GM12878 (cell line): ENCODE data around the gene CLEC2B. TPM values are rescaled to one million over a fixed set of nuclear protein-coding genes. Genes with fewer than 3 reads are reported as not detected.

Source experiments
- ATAC-seq: fragments of 200-7000 bp; cut with Tn5 transposase; 3 replicates; pipeline ENCODE4 v1.9.1; 2020; ENCODE audit warnings: mild to moderate bottlenecking, moderate library complexity
- BruUV-seq: library from RNA; stranded (reverse); fragments of 400-500 nt; replicated peaks from 2 replicates; lab custom pipeline; 2021; lab: Mats Ljungman, UMichigan
- CTCF ChIA-PET: fragments of 300-600 bp; sonication (Branson Sonifier 250); formaldehyde crosslinking; extraction: SDS; loops from one replicate; lab custom pipeline; 2021; ENCODE audit warnings: inconsistent platforms; lab: Yijun Ruan, JAX
- POLR2A ChIA-PET: fragments of 350-600 bp; formaldehyde crosslinking; extraction: SDS; loops from one replicate; lab custom pipeline; 2021; ENCODE audit warnings: inconsistent platforms; lab: Charles Lee
- RAD21 ChIA-PET: fragments of 300-600 bp; sonication (Branson Sonifier 250); formaldehyde crosslinking; loops from one replicate; lab custom pipeline; 2023; ENCODE audit warnings: antibody characterized with exemption; ENCODE audit not compliant: unreplicated experiment; lab: Charles Lee
- SMC1A ChIA-PET: fragments of 300-600 bp; sonication (Branson Sonifier 250); formaldehyde crosslinking; loops from one replicate; lab custom pipeline; 2023; ENCODE audit not compliant: unreplicated experiment, uncharacterized antibody; lab: Charles Lee
- DNase-seq: peaks from one replicate; pipeline ENCODE4 v3.0.0-alpha.2; 2011; ENCODE audit warnings: low read depth, low spot score
- FAIRE-seq: peaks from 3 replicates; lab custom pipeline; 2011; peaks lifted over from hg19 to GRCh38; lab: Jason Lieb, UNC
- H2AFZ ChIP-seq: 2 replicates; pipeline ENCODE4 v1.6.0; 2011; ENCODE audit warnings: low read depth, low read length, control low read depth; ENCODE audit not compliant: control insufficient read depth
- H3K27ac ChIP-seq: 2 replicates; pipeline ENCODE4 v1.5.1; 2011; ENCODE audit warnings: control low read depth; ENCODE audit not compliant: control insufficient read depth, insufficient read depth
- H3K27me3 ChIP-seq, 2 experiments: replicated peaks in 1 of 2; 2 replicates each; pipeline versions ENCODE4 v1.6.0 to v1.6.1; 2011; ENCODE audit warnings: low read length in 1 of 2; ENCODE audit not compliant: control insufficient read depth in 2 of 2, insufficient read depth in 2 of 2
- H3K36me3 ChIP-seq, 2 experiments: 2 replicates each; pipeline ENCODE4 v1.5.1; 2011; ENCODE audit warnings: low read length in 1 of 2; ENCODE audit not compliant: control insufficient read depth in 2 of 2, insufficient read depth in 2 of 2
- H3K4me1 ChIP-seq: 2 replicates; pipeline ENCODE4 v1.6.1; 2011; ENCODE audit warnings: mild to moderate bottlenecking, low read length, moderate library complexity, mixed read lengths; ENCODE audit not compliant: control insufficient read depth, insufficient read depth
- H3K4me2 ChIP-seq: 2 replicates; pipeline ENCODE4 v1.6.0; 2011; ENCODE audit warnings: control low read depth; ENCODE audit not compliant: control insufficient read depth, insufficient read depth
- H3K4me3 ChIP-seq: fragments of 200-600 bp; sonication (generic); 2 replicates; pipeline ENCODE4 v1.5.1; 2016
- H3K79me2 ChIP-seq: 2 replicates; pipeline ENCODE4 v1.6.0; 2011; ENCODE audit warnings: low read length; ENCODE audit not compliant: control insufficient read depth, insufficient read depth
- H3K9ac ChIP-seq: 2 replicates; pipeline ENCODE4 v1.8.0; 2011; ENCODE audit warnings: low read length, control low read depth, mixed read lengths; ENCODE audit not compliant: control insufficient read depth, insufficient read depth
- H3K9me3 ChIP-seq: replicated peaks from 3 replicates; pipeline ENCODE4 v1.5.1; 2011; ENCODE audit warnings: mild to moderate bottlenecking, low read length; ENCODE audit not compliant: control insufficient read depth, insufficient read depth
- H4K20me1 ChIP-seq: 2 replicates; pipeline ENCODE4 v1.6.0; 2011; ENCODE audit not compliant: control insufficient read depth, insufficient read depth
- GABPA ChIP-seq: IDR thresholded peaks from 2 replicates; pipeline ENCODE4 v1.6.1; 2014; ENCODE audit warnings: antibody characterized with exemption, low read depth, mild to moderate bottlenecking, inconsistent platforms
- IKZF2 ChIP-seq, 2 experiments: fragments of 450-650 bp; IDR thresholded peaks; 2 replicates each; pipeline ENCODE4 v1.6.1; 2017; ENCODE audit warnings: mild to moderate bottlenecking in 2 of 2, moderate library complexity in 2 of 2
- NRF1 ChIP-seq: conservative IDR thresholded peaks from 2 replicates; pipeline ENCODE4 v1.6.1; 2011; ENCODE audit warnings: mild to moderate bottlenecking, low read depth, low read length, improper control_type of control experiment
- RELB ChIP-seq: fragments of 450-650 bp; IDR thresholded peaks from 2 replicates; pipeline ENCODE4 v1.6.1; 2017; ENCODE audit warnings: low read depth, mild to moderate bottlenecking, moderate library complexity
- SMAD1 ChIP-seq: fragments of 450-650 bp; IDR thresholded peaks from 2 replicates; pipeline ENCODE4 v1.6.1; 2018; ENCODE audit warnings: mild to moderate bottlenecking, low read depth; ENCODE audit not compliant: partially characterized antibody
- SPI1 ChIP-seq: IDR thresholded peaks from 2 replicates; pipeline ENCODE4 v1.6.1; 2011; ENCODE audit warnings: low read depth, mild to moderate bottlenecking, low read length, moderate library complexity, borderline replicate concordance; ENCODE audit not compliant: insufficient read depth
- ZBTB4 ChIP-seq: fragments of 450-650 bp; formaldehyde crosslinking; IDR thresholded peaks from 2 replicates; pipeline ENCODE4 v1.4.0; 2022; ENCODE audit warnings: mild to moderate bottlenecking, moderate library complexity
- ZZZ3 ChIP-seq: IDR thresholded peaks from 2 replicates; pipeline ENCODE4 v1.6.1; 2011; ENCODE audit warnings: low read depth; ENCODE audit not compliant: control insufficient read depth, insufficient read length
- WGBS: methylation state at CpG from one replicate; pipeline ENCODE4 v1.1.6; 2016; ENCODE audit warnings: low lambda C conversion rate; ENCODE audit not compliant: insufficient replicate concordance, insufficient coverage; ENCODE audit errors: missing lambda C conversion rate; 5-methylcytosine and 5-hydroxymethylcytosine counted together
- in situ Hi-C: fragments of 300-500 bp; cut with MboI; formaldehyde crosslinking; loops from 9 replicates; pipeline ENCODE4 v1.14.3; 2018; ENCODE audit warnings: mixed read lengths
- intact Hi-C: fragments of 100-400 bp; cut with micrococcal nuclease; formaldehyde crosslinking; loops from one replicate; pipeline ENCODE4 v1.14.2; 2022; ENCODE audit not compliant: unreplicated experiment
- polyA plus RNA-seq, 11 experiments: library from polyadenylated mRNA; depleted of rRNA in 4 of 11; unstranded in 6 of 11; stranded (reverse) in 5 of 11; fragments of >200 nt; fragmentation: Nextera tagmentation in 4 of 11; fragmentation: Illumina TruSeq in 1 of 11; extraction: Ambion mirVana in 4 of 11; extraction: Trizol in 1 of 11; gene quantifications; 1 replicate in 1 of 11; 2 replicates in 10 of 11; pipeline versions ENCODE4 v1.2.1 to v1.2.3, GENCODE V29; 2011 to 2016; ENCODE audit warnings: inconsistent platforms in 2 of 11, missing spikeins in 2 of 11, low read depth in 1 of 11
- total RNA-seq, 4 experiments: library from RNA; depleted of rRNA in 3 of 4; stranded (reverse); fragments of >200 nt in 3 of 4; fragmentation: Illumina TruSeq in 1 of 4; extraction: Trizol in 1 of 4; gene quantifications; 2 replicates each; pipeline versions ENCODE4 v1.2.1 to v1.2.3, GENCODE V29; 2013 to 2021
- TF ChIP-seq, protein P1 (sequence below): IDR thresholded peaks from 2 replicates; pipeline ENCODE4 v1.6.1; 2012; ENCODE audit warnings: mild to moderate bottlenecking, low read depth, low read length
- TF ChIP-seq, protein P2 (sequence below): IDR thresholded peaks from 2 replicates; pipeline ENCODE4 v1.6.1; 2011; ENCODE audit warnings: mild to moderate bottlenecking, low read depth, low read length, moderate library complexity; ENCODE audit not compliant: insufficient replicate concordance
- TF ChIP-seq, protein P3 (sequence below): fragments of 450-650 bp; IDR thresholded peaks from 2 replicates; pipeline ENCODE4 v1.6.1; 2014; ENCODE audit warnings: mild to moderate bottlenecking

The CLEC2B gene
- total and polyA plus RNA-seq, 10 of the 15 experiments (the other 5 are each of a cell fraction or from before 2014, with no cell fraction given): 7.1 to 21.6 (median 12.0) TPM

DNA sequence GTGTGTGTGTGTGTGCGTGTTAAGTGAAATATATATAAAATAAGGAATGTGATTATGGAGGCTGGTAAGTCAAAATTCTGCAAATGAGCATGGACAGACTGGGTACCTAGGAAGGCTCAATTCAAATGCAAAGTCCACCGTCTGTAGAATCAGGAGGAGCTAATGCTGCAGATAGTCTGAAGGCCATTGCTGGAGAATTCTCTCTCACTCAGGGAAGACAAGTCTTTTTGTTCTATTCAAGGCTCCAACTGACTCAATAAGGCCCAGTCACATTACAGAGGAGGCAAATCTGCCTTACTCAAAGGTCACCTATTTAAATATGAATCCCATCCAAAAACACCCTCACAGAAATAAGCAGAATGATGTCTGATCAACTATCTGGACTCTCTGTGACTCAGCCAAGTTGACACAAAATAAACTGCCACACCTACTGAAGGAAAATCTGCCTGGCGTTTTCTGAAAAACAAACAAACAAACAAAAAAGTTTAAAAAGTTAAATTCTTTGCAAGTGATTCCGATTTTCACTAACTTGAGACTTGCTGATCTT is 11.5 kb upstream of the CLEC2B start:
- Histone ChIP-seq H3K27me3 (no peaks in the 10 kb centered on the region), H3K27ac (no peak overlapping the region), H3K4me3 (no peak overlapping the region), H2AFZ (no peak overlapping the region), H3K4me1 (no peaks in the 10 kb centered on the region), H3K9me3 (no peaks in the 10 kb centered on the region), H3K36me3 (no peaks in the 10 kb centered on the region), H3K4me2 (no peak overlapping the region), H3K9ac (no peak overlapping the region), H4K20me1 (no peaks in the 10 kb centered on the region), H3K79me2 (no peaks in the 10 kb centered on the region)
- ChIA-PET CTCF (interaction anchor here (1.2 kb wide), 1 partner anchor 130 kb away, joined by 3 read pairs; no protein-coding TSS in a partner anchor), SMC1A (no interaction called here), POLR2A (no interaction called here), RAD21 (no interaction called here)
- 25% methylated on average over 4 of the region's 4 CpGs for WGBS
- in situ Hi-C loops (no loop called here), intact Hi-C loops (no loop called here)
- no TSS peak for BruUV-seq
- FAIRE-seq: no peak
- no peak for ATAC-seq
- DNase-seq: no peak
- TF ChIP-seq, protein P1, sequence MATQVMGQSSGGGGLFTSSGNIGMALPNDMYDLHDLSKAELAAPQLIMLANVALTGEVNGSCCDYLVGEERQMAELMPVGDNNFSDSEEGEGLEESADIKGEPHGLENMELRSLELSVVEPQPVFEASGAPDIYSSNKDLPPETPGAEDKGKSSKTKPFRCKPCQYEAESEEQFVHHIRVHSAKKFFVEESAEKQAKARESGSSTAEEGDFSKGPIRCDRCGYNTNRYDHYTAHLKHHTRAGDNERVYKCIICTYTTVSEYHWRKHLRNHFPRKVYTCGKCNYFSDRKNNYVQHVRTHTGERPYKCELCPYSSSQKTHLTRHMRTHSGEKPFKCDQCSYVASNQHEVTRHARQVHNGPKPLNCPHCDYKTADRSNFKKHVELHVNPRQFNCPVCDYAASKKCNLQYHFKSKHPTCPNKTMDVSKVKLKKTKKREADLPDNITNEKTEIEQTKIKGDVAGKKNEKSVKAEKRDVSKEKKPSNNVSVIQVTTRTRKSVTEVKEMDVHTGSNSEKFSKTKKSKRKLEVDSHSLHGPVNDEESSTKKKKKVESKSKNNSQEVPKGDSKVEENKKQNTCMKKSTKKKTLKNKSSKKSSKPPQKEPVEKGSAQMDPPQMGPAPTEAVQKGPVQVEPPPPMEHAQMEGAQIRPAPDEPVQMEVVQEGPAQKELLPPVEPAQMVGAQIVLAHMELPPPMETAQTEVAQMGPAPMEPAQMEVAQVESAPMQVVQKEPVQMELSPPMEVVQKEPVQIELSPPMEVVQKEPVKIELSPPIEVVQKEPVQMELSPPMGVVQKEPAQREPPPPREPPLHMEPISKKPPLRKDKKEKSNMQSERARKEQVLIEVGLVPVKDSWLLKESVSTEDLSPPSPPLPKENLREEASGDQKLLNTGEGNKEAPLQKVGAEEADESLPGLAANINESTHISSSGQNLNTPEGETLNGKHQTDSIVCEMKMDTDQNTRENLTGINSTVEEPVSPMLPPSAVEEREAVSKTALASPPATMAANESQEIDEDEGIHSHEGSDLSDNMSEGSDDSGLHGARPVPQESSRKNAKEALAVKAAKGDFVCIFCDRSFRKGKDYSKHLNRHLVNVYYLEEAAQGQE: no peak
- TF ChIP-seq RELB: no peak
- no peak for TF ChIP-seq SPI1
- TF ChIP-seq NRF1: no peak
- TF ChIP-seq, protein P2, sequence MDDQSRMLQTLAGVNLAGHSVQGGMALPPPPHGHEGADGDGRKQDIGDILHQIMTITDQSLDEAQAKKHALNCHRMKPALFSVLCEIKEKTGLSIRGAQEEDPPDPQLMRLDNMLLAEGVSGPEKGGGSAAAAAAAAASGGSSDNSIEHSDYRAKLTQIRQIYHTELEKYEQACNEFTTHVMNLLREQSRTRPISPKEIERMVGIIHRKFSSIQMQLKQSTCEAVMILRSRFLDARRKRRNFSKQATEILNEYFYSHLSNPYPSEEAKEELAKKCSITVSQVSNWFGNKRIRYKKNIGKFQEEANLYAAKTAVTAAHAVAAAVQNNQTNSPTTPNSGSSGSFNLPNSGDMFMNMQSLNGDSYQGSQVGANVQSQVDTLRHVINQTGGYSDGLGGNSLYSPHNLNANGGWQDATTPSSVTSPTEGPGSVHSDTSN: no peak
- no peak for TF ChIP-seq ZBTB4
- TF ChIP-seq GABPA: no peak
- no peak for TF ChIP-seq SMAD1
- TF ChIP-seq IKZF2 (IDR thresholded peaks at IDR 0.05): no peak
- no peak for TF ChIP-seq ZZZ3
- TF ChIP-seq, protein P3, sequence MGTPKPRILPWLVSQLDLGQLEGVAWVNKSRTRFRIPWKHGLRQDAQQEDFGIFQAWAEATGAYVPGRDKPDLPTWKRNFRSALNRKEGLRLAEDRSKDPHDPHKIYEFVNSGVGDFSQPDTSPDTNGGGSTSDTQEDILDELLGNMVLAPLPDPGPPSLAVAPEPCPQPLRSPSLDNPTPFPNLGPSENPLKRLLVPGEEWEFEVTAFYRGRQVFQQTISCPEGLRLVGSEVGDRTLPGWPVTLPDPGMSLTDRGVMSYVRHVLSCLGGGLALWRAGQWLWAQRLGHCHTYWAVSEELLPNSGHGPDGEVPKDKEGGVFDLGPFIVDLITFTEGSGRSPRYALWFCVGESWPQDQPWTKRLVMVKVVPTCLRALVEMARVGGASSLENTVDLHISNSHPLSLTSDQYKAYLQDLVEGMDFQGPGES: no peak
